ENCODE results near the gene CCDC136. TPM values are rescaled to one million over a fixed set of nuclear protein-coding genes. Genes with fewer than 3 reads are reported as not detected.
A peak's percentile ranks its signal among the peaks of the same experiment; 100 is the strongest.

Gene CCDC136
- polyA plus RNA-seq, 1 of the 3 experiments (the other 2 are of a cell fraction): 48.4 TPM

- TF ChIP-seq IRF3 (IDR thresholded peaks at IDR 0.05; ENCODE audit: low read depth, low read length) (no peak), USF2 (IDR thresholded peaks at IDR 0.05; ENCODE audit: borderline replicate concordance, low read depth, low read length) (no peak), MXI1 (IDR thresholded peaks at IDR 0.05; ENCODE audit: low read depth, low read length) (no peak), REST (IDR thresholded peaks at IDR 0.05; ENCODE audit: low read depth, low read length) (no peak), RXRA (IDR thresholded peaks at IDR 0.05; ENCODE audit: borderline replicate concordance, low read depth) (no peak), RCOR1 (IDR thresholded peaks at IDR 0.05; ENCODE audit: low read length) (peak; percentile 76), FOXJ3 (CRISPR knock-in tag; IDR thresholded peaks at IDR 0.05) (no peak), GABPA (IDR thresholded peaks at IDR 0.05; ENCODE audit: low read depth) (no peak), EZH2phosphoT487 (IDR thresholded peaks at IDR 0.05; ENCODE audit: borderline replicate concordance, low read depth) (no peak), ZBTB33 (IDR thresholded peaks at IDR 0.05; ENCODE audit: borderline replicate concordance, low read depth) (no peak), MEF2A (IDR thresholded peaks at IDR 0.05; ENCODE audit: borderline replicate concordance, low read depth) (no peak), SIN3A (IDR thresholded peaks at IDR 0.05; ENCODE audit: borderline replicate concordance, low read depth, low read length) (peak; percentile 40; the same call in 1 of the 2 replicates), SMC3 (IDR thresholded peaks at IDR 0.05; ENCODE audit: low read depth, low read length) (peak; percentile 14; the same call in 1 of the 2 replicates), NRF1 (IDR thresholded peaks at IDR 0.05; ENCODE audit: low read depth, low read length) (no peak), GATA2 (CRISPR knock-in tag; IDR thresholded peaks at IDR 0.05) (peak; percentile 63; the same call in 1 of the 2 replicates)
Measured at GRCh38 chr7:128783143-128783861, 8.5 kb upstream of the CCDC136 start (continued).
